B cell (primary cell): Measurements from ENCODE around the gene LCOR.

Source experiments
- CTCF ChIP-seq: fragments of 200-600 bp; IDR thresholded peaks from one replicate; pipeline ENCODE4 v1.8.0; 2022; ENCODE audit warnings: antibody characterized with exemption, mild to moderate bottlenecking
- EZH2 ChIP-seq: IDR thresholded peaks from 2 replicates; pipeline ENCODE4 v1.6.1; 2012; ENCODE audit warnings: borderline replicate concordance, low read depth, mild to moderate bottlenecking, moderate library complexity, low read length; ENCODE audit not compliant: insufficient read depth, poor library complexity, severe bottlenecking

DNA sequence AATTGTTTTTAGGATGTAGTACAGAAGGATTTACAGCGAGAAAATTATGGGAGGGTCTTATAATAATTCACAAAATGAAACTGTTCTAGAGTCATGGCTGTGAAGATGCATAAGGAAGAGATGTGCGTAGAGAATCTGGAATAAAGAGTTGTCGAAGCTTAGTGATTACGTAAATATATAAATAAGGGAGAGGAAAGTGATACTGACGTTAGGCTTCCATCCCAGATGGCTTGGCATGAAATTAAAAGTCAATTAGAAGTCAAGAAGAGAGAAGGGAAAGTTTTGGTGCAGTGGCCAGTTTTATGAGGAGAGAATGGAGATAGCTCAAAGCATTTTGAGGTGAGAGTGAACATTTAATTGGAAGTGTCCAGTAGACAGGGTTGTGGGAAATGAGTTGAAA, 85.5 kb downstream of the LCOR start:
- TF ChIP-seq CTCF (no peak), EZH2 (no peak)
